ENCODE data around the gene NFE2L2. TPM values are rescaled to one million over a fixed set of nuclear protein-coding genes. Genes with fewer than 3 reads are reported as not detected.

NFE2L2 gene
- total and polyA plus RNA-seq, 2 donors (not counting 3 experiments of a cell fraction or from before 2014, with no cell fraction given): 57.1 to 66.2 TPM

- H3K79me2 ChIP-seq (ENCODE audit: control insufficient read depth, insufficient read depth, low read length): peaks cover 28% of the 10 kb centered on the region
- POLR2A ChIA-PET: interaction anchor here (1.5 kb wide), 1 partner anchor 43 kb away, joined by 6 read pairs; the partner anchor contains the start of gene NFE2L2
- H3K27ac ChIP-seq (ENCODE audit: insufficient read depth, low read depth, low read length): no peak overlapping the region
- peaks cover 11% of the 10 kb centered on the region for H4K20me1 ChIP-seq (replicated peaks; ENCODE audit: control insufficient read depth, extremely low read depth, insufficient read depth, low read length)
- no peaks in the 10 kb centered on the region for H3K27me3 ChIP-seq (ENCODE audit: control insufficient read depth in 2 of 2, insufficient read depth in 2 of 2, low read length in 2 of 2)
- no peak overlapping the region for H2AFZ ChIP-seq (ENCODE audit: low read depth, low read length)
- no peaks in the 10 kb centered on the region for H3K9me1 ChIP-seq (replicated peaks; ENCODE audit: control insufficient read depth, extremely low read depth, insufficient read depth, low read length)
- no peak overlapping the region for H3K4me2 ChIP-seq (ENCODE audit: insufficient read depth, low read length)
- H3K9me3 ChIP-seq (replicated peaks; ENCODE audit: control insufficient read depth, insufficient read depth, low read length): no peaks in the 10 kb centered on the region
- TF ChIP-seq MYC (IDR thresholded peaks at IDR 0.05; ENCODE audit: low read depth, low read length): no peak
- no peak for TF ChIP-seq POLR2AphosphoS5 (IDR thresholded peaks at IDR 0.05; ENCODE audit: insufficient read depth, low read depth, low read length)
- peak; percentile 6 for TF ChIP-seq POLR2A (IDR thresholded peaks at IDR 0.05; ENCODE audit: low read depth, low read length)
- TF ChIP-seq FOS (IDR thresholded peaks at IDR 0.05; ENCODE audit: borderline replicate concordance, insufficient read depth, low read length): no peak
- no peak for TF ChIP-seq CTCF (IDR thresholded peaks at IDR 0.05; ENCODE audit: extremely low read depth in 1 of 2, insufficient read depth in 1 of 2, low read depth in 1 of 2, low read length in 2 of 2)
- TF ChIP-seq EZH2 (IDR thresholded peaks at IDR 0.05; ENCODE audit: borderline replicate concordance, low read depth, low read length, severe bottlenecking): no peak
- DNase-seq (ENCODE audit: low read depth, low spot score) (no peak), FAIRE-seq (no peak)
- peaks cover 19 to 36% of the 10 kb centered on the region in 2 experiments for H3K36me3 ChIP-seq (ENCODE audit: control insufficient read depth in 2 of 2, extremely low read depth in 1 of 2, insufficient read depth in 2 of 2, low read length in 2 of 2)
- no peak overlapping the region for H3K4me3 ChIP-seq (replicated peaks in 1 of 3; ENCODE audit: insufficient read depth in 1 of 3, low read depth in 1 of 3, low read length in 3 of 3)
- CTCF ChIA-PET: interaction anchor here (0.9 to 11.6 kb wide), 3 partner anchors 10 to 57 kb away, joined by 3 to 98 read pairs (median 5); no protein-coding TSS in a partner anchor
- intact Hi-C loops (cut with micrococcal nuclease) (no loop called here), dilution Hi-C loops (cut with MboI; ENCODE audit: extremely low pct_ligation_motif_present, low sequenced_read_pairs) (no loop called here)
- BruUV-seq (replicated peaks): no TSS peak
- H3K4me1 ChIP-seq (ENCODE audit: control insufficient read depth, extremely low read depth, insufficient read depth, low read length): no peaks in the 10 kb centered on the region
- no peak overlapping the region for H3K9ac ChIP-seq (replicated peaks; ENCODE audit: extremely low read depth, insufficient read depth, low read length)
These were observed 42.6 kb downstream of the NFE2L2 start for GRCh38 chr2:177221970-177222369.
